Uterus (tissue), 2 donors: ENCODE measurements around the gene CCDC78.

ENCODE experiments used
- POLR2A ChIP-seq, 2 donors: fragments of 450-650 bp; IDR thresholded peaks; one replicate each; pipeline ENCODE4 v1.6.1; 2016; ENCODE audit warnings: antibody characterized with exemption in 2 of 2, mild to moderate bottlenecking in 1 of 2, moderate library complexity in 1 of 2
- TF ChIP-seq, protein P1 (sequence below), 4 experiments: fragments of 200-600 bp in 2 of 4; fragments of 450-650 bp in 2 of 4; sonication (generic) in 2 of 4; IDR thresholded peaks; one replicate each; pipeline ENCODE4 v1.5.1; 2016 to 2019; ENCODE audit warnings: antibody characterized with exemption in 4 of 4, mild to moderate bottlenecking in 2 of 4, moderate library complexity in 1 of 4

DNA sequence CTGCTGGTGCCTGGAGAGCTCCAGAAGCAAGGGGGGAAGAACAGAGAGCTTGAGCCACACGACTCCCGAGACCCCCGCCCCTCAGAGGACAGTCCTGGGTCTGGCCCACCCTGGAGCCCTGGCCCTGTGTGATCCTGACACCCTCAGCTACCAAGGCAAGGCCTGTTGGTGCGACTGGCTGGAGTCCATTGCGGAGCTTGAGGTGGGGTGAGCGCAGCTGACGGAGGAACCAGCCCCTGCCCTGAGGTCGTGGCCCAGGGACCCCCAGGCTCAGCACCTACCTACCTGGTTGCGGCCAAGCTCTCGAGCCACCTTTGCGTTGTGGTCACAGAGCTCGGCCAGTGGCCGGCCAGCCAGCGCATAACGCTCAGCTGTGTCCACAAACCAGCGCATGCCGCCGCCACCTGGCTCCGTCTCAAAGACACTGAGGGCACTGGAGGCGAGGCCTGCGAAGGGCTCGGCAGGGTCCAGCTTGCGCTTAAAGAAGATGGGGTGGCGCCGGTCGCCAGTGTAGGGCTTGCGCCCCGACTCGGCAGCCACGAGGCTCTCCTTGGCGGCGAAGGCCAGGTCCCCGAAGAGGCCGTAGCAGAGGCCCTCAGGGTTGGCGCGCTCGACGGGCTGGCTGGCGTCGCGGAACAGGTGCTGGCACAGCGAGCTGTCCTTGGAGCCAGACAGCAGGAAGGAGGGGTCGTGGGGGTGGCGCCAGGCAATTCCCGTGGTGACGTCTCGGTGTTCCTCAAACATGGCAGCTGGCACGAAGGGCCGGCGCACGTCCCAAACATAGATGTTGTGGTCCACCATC lies 39.6 kb downstream of the CCDC78 start:
- TF ChIP-seq, protein P1, sequence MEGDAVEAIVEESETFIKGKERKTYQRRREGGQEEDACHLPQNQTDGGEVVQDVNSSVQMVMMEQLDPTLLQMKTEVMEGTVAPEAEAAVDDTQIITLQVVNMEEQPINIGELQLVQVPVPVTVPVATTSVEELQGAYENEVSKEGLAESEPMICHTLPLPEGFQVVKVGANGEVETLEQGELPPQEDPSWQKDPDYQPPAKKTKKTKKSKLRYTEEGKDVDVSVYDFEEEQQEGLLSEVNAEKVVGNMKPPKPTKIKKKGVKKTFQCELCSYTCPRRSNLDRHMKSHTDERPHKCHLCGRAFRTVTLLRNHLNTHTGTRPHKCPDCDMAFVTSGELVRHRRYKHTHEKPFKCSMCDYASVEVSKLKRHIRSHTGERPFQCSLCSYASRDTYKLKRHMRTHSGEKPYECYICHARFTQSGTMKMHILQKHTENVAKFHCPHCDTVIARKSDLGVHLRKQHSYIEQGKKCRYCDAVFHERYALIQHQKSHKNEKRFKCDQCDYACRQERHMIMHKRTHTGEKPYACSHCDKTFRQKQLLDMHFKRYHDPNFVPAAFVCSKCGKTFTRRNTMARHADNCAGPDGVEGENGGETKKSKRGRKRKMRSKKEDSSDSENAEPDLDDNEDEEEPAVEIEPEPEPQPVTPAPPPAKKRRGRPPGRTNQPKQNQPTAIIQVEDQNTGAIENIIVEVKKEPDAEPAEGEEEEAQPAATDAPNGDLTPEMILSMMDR (IDR thresholded peaks at IDR 0.05), result no peak
- no peak for TF ChIP-seq POLR2A (IDR thresholded peaks at IDR 0.05)
